Measurements from ENCODE around the gene BCORL1. TPM values are rescaled to one million over a fixed set of nuclear protein-coding genes. Genes with fewer than 3 reads are reported as not detected.

The BCORL1 gene
- total RNA-seq, 1 donor from 2014 or later, result 22.3 TPM

DNA sequence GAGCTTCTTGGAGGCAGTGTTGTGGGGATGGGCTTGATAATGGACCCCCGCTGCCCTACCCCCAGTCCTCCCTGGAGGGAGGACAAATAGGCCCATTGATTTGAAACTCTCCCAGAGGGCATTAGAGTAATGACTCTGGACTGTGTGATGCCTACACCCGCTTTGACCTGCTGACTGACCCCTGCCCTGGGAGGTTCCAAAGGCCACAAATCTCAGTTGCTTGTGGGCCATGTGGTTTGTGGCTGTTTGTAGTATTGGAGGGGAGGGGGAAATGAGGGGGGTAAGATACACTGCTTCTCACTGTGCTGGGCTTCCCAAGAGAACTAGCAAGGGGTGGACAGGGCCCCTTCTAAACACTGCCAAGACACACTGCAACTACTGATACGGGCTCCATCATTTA, 27.6 kb upstream of the BCORL1 start:
- Mint-ChIP-seq H3K27me3 (ENCODE audit: low read depth, unreplicated experiment) (peaks cover 40% of the 10 kb centered on the region), H3K9me3 (ENCODE audit: unreplicated experiment) (no peaks in the 10 kb centered on the region), H3K27ac (ENCODE audit: unreplicated experiment) (no peak overlapping the region), H3K36me3 (ENCODE audit: low read depth, unreplicated experiment) (no peaks in the 10 kb centered on the region), H3K4me3 (ENCODE audit: unreplicated experiment) (no peak overlapping the region), H3K4me1 (ENCODE audit: low read depth, unreplicated experiment) (no peaks in the 10 kb centered on the region)
- Histone ChIP-seq H3K27ac (ENCODE audit: low read depth, low read length) (no peak overlapping the region), H3K27me3 (ENCODE audit: insufficient read depth, low read length) (no peaks in the 10 kb centered on the region), H3K4me1 (ENCODE audit: insufficient read depth, low read length) (peaks cover 2% of the 10 kb centered on the region), H2AFZ (ENCODE audit: low read depth, low read length) (no peak overlapping the region), H3K79me2 (ENCODE audit: insufficient read depth, low read length) (no peaks in the 10 kb centered on the region), H3K4me2 (ENCODE audit: low read length) (no peak overlapping the region), H4K20me1 (ENCODE audit: insufficient read depth, low read length) (no peaks in the 10 kb centered on the region), H3K4me3 (ENCODE audit: insufficient read depth, low read depth, low read length) (no peak overlapping the region), H3K9me3 (ENCODE audit: insufficient read depth, low read depth, low read length) (no peaks in the 10 kb centered on the region), H3K9ac (ENCODE audit: low read length) (no peak overlapping the region), H3K36me3 (ENCODE audit: insufficient read depth, low read length) (no peaks in the 10 kb centered on the region)
- FAIRE-seq (no peak), DNase-seq (ENCODE audit: low read depth) (no peak)
- TF ChIP-seq CTCF (IDR thresholded peaks at IDR 0.05; ENCODE audit: insufficient read depth, low read depth, low read length) (no peak), EZH2 (IDR thresholded peaks at IDR 0.05; ENCODE audit: insufficient read depth, low read length) (no peak)

GRCh38 chrX:129955682-129956081, 26.8 kb upstream of the BCORL1 start:
- peaks cover 34% of the 10 kb centered on the region for H3K27me3 Mint-ChIP-seq (ENCODE audit: low read depth, unreplicated experiment)
- peak; percentile 47 for FAIRE-seq

More at GRCh38 chrX:129955682-129956081, 26.8 kb upstream of the BCORL1 start:
- no peak overlapping the region for H3K27ac Mint-ChIP-seq (ENCODE audit: unreplicated experiment)
- TF ChIP-seq EZH2 (IDR thresholded peaks at IDR 0.05; ENCODE audit: insufficient read depth, low read length) (no peak), CTCF (IDR thresholded peaks at IDR 0.05; ENCODE audit: insufficient read depth, low read depth, low read length) (no peak)
- no peaks in the 10 kb centered on the region for H3K36me3 Mint-ChIP-seq (ENCODE audit: low read depth, unreplicated experiment)
- no peaks in the 10 kb centered on the region for H3K4me1 Mint-ChIP-seq (ENCODE audit: low read depth, unreplicated experiment)
- DNase-seq (ENCODE audit: low read depth), result no peak
- Histone ChIP-seq H3K27me3 (ENCODE audit: insufficient read depth, low read length) (no peaks in the 10 kb centered on the region), H3K79me2 (ENCODE audit: insufficient read depth, low read length) (no peaks in the 10 kb centered on the region), H3K36me3 (ENCODE audit: insufficient read depth, low read length) (no peaks in the 10 kb centered on the region), H3K9ac (ENCODE audit: low read length) (no peak overlapping the region), H3K4me1 (ENCODE audit: insufficient read depth, low read length) (peaks cover 3% of the 10 kb centered on the region), H3K4me3 (ENCODE audit: insufficient read depth, low read depth, low read length) (no peak overlapping the region), H4K20me1 (ENCODE audit: insufficient read depth, low read length) (no peaks in the 10 kb centered on the region), H3K9me3 (ENCODE audit: insufficient read depth, low read depth, low read length) (no peaks in the 10 kb centered on the region), H3K4me2 (ENCODE audit: low read length) (no peak overlapping the region), H2AFZ (ENCODE audit: low read depth, low read length) (no peak overlapping the region), H3K27ac (ENCODE audit: low read depth, low read length) (no peak overlapping the region)
- H3K9me3 Mint-ChIP-seq (ENCODE audit: unreplicated experiment), result no peaks in the 10 kb centered on the region
- H3K4me3 Mint-ChIP-seq (ENCODE audit: unreplicated experiment), result no peak overlapping the region

Measured in astrocyte (in vitro differentiated cells and primary cell).